HG02938 (cell line): ENCODE data around the gene TM4SF5.
A peak's percentile ranks its signal among the peaks of the same experiment; 100 is the strongest.

Experiments used
- ATAC-seq: cut with Tn5 transposase; IDR thresholded peaks from one replicate; pipeline ENCODE4 v1.9.1; 2021; ENCODE audit warnings: mild to moderate bottlenecking, moderate library complexity; ENCODE audit not compliant: unreplicated experiment

TM4SF5 gene

GRCh38 chr17:4788807-4789700 lies 17.4 kb downstream of the TM4SF5 start, which contains the start of gene GLTPD2:
GLTPD2 (plus strand) TSS chr17:4788964; CDS start chr17:4789012, 48 bp downstream.
- ATAC-seq: no peak

GRCh38 chr17:4789701-4789950 lies 17.9 kb downstream of the TM4SF5 start:
- ATAC-seq: peak; percentile 28

- ATAC-seq: peak; percentile 64
These were observed 18.4 kb downstream of the TM4SF5 start for GRCh38 chr17:4789951-4790704.

- ATAC-seq: no peak
These were observed 19.0 kb downstream of the TM4SF5 start for GRCh38 chr17:4790705-4791088.

GRCh38 chr17:4795168-4795567 lies 23.5 kb downstream of the TM4SF5 start:
- no peak for ATAC-seq

- no peak for ATAC-seq
These were observed 24.9 kb downstream of the TM4SF5 start for GRCh38 chr17:4796552-4796920.

GRCh38 chr17:4800462-4801196 lies 28.9 kb downstream of the TM4SF5 start:
- no peak for ATAC-seq

GRCh38 chr17:4802228-4802627 lies 30.5 kb downstream of the TM4SF5 start, which contains the start of gene C17orf114:
C17orf114 (minus strand) TSS chr17:4802328.
- ATAC-seq: no peak

- ATAC-seq: no peak
These were observed 34.7 kb downstream of the TM4SF5 start for GRCh38 chr17:4806456-4806776.

- ATAC-seq: peak; percentile 84
These were observed 35.3 kb downstream of the TM4SF5 start, which contains the start of gene PLD2 for GRCh38 chr17:4806777-4807604. PLD2 (plus strand) TSS chr17:4807152; CDS start chr17:4807773, 621 bp downstream.

- ATAC-seq: no peak
These were observed 36.1 kb downstream of the TM4SF5 start for GRCh38 chr17:4807605-4808377.

GRCh38 chr17:4808378-4808767 lies 36.7 kb downstream of the TM4SF5 start:
- no peak for ATAC-seq

GRCh38 chr17:4810696-4811290 lies 39.1 kb downstream of the TM4SF5 start:
- no peak for ATAC-seq

GRCh38 chr17:4811471-4811870 lies 39.8 kb downstream of the TM4SF5 start:
- no peak for ATAC-seq

- no peak for ATAC-seq
These were observed 41.0 kb downstream of the TM4SF5 start for GRCh38 chr17:4812690-4813089.

- no peak for ATAC-seq
These were observed 43.5 kb downstream of the TM4SF5 start for GRCh38 chr17:4815043-4815675.

- ATAC-seq: no peak
These were observed 45.1 kb downstream of the TM4SF5 start for GRCh38 chr17:4816826-4817225.

GRCh38 chr17:4818276-4818675 lies 46.6 kb downstream of the TM4SF5 start:
- ATAC-seq: no peak

GRCh38 chr17:4822835-4823234 lies 51.1 kb downstream of the TM4SF5 start:
- ATAC-seq: no peak
